NCI-H2196 (cell line): Measurements from ENCODE around the gene LUZP2.

Source experiments
- DNase-seq: peaks from one replicate; lab custom pipeline; 2025; ENCODE audit not compliant: unreplicated experiment; lab: John Stamatoyannopoulos, UW

LUZP2 gene

DNA sequence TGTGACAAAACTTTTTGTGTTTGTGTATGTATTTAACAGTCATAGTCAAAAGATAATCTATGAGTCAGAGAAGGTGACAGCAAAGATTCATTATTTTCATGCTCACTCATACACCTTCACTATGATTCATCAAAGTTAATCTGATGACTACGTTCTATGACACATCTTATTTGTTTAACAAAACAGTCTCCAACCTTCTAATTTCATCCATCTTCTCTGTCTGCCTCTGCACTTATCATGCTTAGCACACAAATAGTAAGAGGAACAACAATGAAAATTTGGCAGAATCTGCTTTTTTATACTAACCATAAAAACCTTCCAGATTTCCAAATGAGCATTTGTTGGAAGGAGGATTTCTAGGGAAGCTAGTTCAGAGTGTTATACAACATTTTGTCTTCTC lies 568.9 kb downstream of the LUZP2 start:
- DNase-seq = no peak

DNA sequence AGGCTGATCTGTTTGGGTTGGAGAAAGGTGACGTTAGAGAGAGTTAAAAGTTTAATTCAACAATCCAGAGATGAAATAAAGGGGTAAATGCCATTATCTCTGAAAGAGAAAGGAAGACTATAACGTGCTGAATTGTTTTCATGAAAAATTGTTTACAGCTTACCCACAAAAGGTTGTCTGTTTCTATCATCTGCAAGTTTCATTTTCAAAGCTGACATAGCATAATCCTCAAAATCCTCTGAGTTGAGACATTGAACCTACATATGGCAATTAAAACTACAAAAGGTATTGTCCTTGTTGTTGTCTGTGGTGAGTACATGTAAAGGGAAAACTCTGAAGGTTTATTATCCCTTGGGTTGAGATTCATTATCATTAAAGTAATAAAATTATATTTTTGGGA lies 569.9 kb downstream of the LUZP2 start:
- DNase-seq = no peak

DNA sequence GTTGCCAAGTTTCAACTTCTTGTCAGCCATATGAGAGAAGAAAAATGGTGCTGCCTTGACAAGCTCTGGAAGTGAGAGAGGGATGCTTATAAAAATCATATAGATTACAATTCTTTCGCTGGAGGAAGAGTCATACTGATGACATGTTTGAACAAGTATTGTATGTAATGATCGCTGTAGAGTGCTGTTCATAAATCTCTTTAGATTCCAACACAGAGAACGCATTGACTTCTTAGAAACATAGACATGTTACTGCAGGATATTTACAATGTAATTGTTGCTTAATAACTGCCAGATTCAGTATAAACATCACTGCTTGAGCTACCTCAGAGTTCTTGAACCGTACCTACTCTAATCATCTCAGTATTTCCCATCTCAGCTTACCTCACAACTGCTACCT lies 571.6 kb downstream of the LUZP2 start:
- no peak for DNase-seq

DNA sequence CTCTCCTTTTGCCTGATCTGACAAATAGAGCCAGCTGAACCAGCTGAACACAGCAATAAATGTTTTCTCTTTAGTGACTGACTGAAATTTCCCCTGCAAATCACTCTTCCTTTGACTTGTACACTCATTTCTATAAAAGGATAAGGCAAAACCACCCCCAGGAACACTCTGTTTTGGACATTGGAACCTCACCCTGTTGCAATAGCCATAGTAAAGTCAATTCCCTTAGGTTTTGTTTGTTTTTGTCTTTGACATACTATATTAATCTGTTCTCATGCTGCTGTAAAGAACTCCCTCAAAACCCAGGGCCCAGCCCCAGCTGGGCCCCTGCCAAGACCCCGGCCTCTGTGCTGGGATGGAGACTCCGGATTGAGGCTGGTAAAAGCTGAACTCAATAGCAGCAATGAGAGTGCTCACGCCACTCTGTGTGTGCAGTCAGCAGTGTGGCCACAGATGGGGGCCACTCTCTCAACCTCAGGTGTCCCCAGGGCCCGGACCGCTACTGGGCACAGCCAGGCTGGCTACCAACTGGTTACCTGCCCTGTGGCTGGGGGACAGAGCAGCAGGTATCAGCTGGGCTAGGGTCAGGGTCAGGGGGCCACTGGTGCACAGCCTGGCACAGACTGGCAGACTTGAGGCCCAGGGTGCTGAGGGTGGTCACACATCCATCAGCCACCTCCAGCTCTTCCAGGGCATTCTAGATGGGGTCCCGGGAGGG lies 597.4 kb downstream of the LUZP2 start:
- no peak for DNase-seq

DNA sequence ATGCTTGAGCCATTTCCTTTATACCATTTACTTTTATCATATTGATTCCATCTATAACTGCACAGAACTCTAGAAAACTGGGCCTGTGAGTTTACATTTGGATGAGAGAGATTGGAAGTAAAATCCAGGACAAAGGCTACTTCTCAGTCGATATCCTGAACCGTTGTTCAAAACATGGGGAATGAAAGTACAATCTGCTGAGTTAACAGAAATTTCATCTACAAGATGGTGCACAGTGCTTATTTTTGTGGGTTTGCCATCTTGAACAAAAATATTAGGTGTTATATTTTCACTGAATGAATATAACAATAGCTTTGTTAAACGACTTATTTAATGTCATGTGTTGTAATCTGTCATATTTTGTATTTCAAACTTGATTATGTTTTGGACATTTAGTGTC lies 622.6 kb downstream of the LUZP2 start:
- no peak for DNase-seq
